Activated CD8-positive, alpha-beta memory T cell treated with anti-CD3 and anti-CD28 coated beads, Interleukin-2, amount 50 U/mL, for 1 hour (primary cell): ENCODE measurements around the gene GLCCI1.
"Not testable (repeated sequence)": the region's sequence is repeated elsewhere in the genome, so short reads cannot be mapped to it uniquely, and the experiment has no call there.

ENCODE experiments used
- DNase-seq: peaks from one replicate; pipeline ENCODE4 v3.0.0-alpha.2; 2020; ENCODE audit errors: extremely low read depth

Gene GLCCI1

DNA sequence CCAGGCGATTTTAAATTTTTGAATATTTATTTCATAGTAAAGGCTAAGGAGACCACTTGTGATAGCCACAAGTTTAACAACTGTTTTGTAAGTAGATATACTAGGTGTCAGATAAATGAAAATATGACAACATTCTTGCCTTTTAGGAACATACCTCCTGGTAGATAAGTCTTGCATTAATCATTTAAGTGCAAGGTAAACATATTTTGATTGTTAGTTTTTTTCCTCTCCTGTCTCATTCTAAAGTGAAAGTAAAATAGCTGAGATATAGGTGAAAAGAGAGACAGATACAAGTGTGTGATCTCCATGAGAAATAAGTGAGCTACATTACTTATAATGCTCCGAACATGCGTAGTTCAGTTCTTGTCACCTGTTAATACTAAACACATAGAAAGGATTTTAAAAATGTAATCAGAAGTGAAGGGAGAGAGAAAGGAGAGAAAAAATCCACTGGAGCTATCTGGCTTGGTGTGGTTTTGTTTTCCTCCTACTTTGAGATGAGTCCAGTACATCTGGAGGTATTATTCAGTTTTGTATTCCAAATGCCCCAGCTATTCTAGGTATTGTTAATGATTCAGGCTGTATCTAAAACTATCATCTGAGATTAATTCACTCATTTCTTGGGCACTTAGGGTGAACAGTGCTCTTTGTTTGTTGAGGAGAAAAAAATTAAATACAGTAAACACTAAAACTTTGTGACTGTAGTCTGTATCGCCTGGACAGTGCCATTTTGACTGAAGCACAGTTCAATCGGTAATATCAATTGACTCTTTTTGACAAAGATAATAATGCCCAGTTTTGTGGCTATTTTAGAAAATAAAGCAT is 21.2 kb downstream of the GLCCI1 start:
- DNase-seq = no peak

DNA sequence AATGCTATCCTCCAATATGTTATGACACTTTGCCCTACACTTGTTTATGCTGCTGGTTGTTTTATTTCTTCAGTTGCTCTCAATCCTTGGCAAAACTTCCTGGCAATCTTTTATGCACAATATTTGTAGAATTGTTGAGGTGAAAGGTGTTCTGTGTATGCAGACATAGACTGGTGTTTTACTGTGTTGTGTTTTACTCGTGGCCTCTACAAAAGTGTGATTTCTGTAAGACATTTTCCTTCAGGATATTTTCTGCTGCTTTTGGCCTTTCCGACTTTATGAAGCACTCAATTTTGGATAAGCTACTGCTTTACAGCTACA is 21.8 kb downstream of the GLCCI1 start:
- no peak for DNase-seq

- DNase-seq = no peak
Observed at GRCh38 chr7:7992506-7992905, 23.9 kb downstream of the GLCCI1 start.

DNA sequence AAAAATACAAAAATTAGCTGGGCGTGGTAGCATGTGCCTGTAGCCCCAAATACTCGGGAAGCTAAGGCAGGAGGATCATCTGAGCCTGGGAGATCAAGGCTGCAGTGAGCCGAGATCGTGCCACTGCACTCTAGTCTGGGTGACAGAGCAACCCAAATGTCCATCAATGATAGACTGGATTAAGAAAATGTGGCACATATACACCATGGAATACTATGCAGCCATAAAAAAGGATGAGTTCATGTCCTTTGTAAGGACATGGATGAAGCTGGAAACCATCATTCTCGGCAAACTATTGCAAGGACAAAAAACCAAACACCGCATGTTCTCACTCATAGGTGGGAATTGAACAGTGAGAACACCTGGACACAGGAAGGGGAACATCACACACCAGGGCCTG is 26.8 kb downstream of the GLCCI1 start:
- not testable (repeated sequence) for DNase-seq

DNA sequence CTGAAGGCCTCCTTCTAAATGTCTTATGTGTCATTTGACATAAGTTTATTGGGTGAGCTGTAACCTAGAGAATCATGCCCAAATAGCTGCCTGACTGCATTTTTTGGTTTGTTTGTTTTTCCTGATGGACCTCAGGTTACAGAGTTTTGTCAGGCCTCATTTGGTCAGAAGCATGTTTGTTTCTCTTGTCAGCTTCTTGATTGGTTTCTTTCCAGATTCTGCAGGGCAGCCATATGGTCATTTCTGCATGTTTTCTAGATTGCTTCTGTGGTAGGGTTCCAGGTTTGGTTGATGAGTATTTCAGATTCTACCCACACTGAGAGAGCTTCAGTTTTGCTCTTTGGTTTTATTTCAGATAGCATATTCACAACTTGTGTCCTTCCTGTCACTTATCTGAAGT is 28.0 kb downstream of the GLCCI1 start:
- no peak for DNase-seq

- DNase-seq = no peak
Observed at GRCh38 chr7:8000315-8000941, 31.8 kb downstream of the GLCCI1 start.

DNA sequence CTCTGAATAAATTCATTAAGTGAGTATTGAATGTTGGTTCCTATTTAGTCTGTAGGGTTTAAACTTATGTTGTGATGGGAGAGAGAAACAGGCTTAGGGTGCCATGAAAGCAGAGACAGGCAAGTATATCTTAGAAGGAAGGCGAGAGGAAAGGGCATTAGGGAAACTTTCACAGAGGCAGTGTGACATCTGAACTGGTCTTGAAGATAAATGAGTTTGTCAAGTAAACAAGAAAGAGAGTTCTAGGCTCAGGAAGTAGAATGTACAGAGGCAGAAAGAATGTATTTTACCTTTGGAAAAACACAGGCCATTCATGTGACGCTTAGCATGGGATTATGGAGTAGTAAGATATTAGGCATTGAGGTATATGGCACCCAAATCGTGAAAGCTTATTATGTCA is 34.5 kb downstream of the GLCCI1 start:
- no peak for DNase-seq

GRCh38 chr7:8005279-8005678 is 36.7 kb downstream of the GLCCI1 start:
- DNase-seq = no peak

GRCh38 chr7:8014399-8014798 is 45.8 kb downstream of the GLCCI1 start:
- no peak for DNase-seq

DNA sequence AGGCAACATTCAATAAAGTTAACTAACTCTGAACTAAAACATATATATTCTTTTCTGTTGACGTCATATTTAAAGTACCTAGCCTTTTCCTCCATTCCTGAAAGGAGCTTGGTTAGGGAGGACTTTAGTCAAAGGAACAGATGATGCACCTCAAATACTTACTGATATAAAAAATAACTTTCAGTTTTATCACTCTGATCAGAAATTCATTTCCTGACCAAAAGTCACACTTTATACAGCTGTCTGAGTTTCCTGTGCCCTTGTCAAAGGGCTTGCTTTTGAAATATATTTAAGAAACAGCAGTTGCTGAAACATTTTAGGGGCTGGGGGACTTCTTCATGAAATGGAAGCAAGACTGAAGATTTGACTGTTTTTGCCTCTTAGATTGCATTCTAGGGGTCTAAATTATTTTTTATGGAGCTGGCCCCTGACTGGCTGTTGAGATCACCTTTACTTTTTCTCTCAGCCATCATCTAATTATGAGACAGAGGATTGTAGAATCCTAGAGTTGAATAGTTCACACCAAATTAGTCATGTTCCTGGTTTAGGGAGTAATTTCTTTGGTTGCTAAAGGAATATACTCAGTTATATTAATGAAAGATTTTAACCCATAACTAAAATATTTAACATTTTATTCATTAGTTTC is 46.6 kb downstream of the GLCCI1 start:
- DNase-seq = no peak

DNA sequence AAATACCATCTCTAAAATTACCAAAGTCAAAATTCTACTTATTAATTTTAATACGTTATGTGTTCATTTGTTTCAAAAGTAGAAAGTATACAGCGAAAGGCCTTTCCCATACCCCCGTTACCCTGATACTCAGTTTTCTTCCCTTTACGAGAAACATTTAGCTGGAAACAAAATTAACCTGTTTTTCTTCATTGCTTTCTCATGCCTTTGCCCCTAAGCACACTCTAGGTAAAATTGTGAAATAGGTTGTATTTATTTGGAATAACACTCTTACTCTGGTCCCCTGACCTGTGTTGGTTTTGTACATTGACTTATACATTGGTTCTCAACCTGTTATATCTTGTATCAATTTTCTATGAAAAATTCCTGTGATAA is 47.1 kb downstream of the GLCCI1 start:
- no peak for DNase-seq

DNA sequence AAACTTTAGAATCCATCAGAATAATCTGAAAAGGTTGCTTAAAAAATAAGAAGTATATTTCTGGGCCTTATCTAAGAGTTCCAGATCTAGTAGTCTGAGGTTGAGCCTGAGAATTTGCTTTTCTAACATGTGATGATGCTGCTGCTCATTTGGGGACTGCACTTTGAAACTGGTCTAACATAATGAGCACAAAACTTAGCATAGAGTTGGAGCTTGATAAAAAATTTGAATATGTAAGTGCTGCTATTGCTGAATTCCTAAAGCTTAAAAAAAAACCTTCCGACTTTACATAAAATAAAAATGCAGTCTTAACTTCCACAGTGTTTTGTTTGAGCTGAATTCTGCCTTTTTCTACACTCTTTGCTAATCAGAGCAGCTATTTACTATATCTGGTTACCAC is 48.8 kb downstream of the GLCCI1 start:
- no peak for DNase-seq

- DNase-seq = no peak
Observed at GRCh38 chr7:8018961-8019360, 50.4 kb downstream of the GLCCI1 start.

GRCh38 chr7:8022628-8023027 is 54.0 kb downstream of the GLCCI1 start:
- no peak for DNase-seq

GRCh38 chr7:8035192-8035591 is 66.6 kb downstream of the GLCCI1 start:
- no peak for DNase-seq

- DNase-seq = no peak
Observed at GRCh38 chr7:8035647-8036518, 67.3 kb downstream of the GLCCI1 start.

DNA sequence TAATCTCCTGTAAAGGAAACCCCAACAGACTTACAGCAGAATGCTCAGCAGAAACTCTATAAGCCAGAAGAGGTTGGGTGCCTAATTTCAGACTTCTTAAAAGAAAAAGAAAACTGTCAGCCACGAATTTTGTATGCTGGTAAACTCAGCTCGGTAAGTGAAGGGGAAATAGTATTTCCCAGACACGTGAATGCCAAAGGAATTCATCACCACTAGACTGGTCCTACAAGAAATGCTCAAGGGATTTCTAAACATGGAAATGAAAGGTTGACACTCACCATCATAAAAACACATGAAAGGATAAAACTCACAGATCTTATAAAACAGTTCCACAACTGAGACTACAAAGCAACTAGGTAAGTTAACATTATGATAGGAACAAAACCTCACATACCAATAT is 68.6 kb downstream of the GLCCI1 start:
- no peak for DNase-seq

GRCh38 chr7:8040768-8041369 is 72.3 kb downstream of the GLCCI1 start:
- no peak for DNase-seq

- no peak for DNase-seq
Observed at GRCh38 chr7:8042796-8043535, 74.4 kb downstream of the GLCCI1 start.

DNA sequence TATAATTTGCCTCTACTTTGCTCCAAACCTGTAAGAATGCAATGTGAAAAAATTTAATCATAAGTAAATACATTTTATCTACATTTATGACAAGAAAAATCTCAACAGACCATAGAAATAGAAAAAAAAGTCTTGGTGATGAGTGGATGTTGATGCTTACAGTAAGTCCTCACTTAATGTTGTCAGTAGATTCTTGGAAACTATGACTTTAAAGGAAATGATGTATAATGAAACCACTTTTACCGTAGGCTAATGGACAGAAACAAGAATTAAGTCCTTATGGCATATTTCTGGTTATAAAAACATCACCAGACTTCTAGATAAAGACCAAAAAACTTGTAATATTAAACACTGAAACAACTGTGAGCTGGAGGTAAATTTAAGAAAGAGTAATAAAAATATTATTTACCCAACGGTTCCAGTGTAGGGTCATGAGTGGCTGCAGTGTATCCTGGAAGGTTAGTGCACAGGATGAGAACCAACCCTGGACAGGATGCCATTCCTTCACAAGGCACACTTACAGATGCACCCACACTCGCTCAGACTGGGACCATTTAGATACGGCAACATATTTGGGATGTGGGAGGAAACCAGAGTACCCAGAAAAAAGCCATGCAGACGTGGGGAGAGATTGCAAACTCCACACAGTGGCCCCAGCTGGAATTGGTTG is 76.3 kb downstream of the GLCCI1 start:
- DNase-seq = no peak

- not testable (repeated sequence) for DNase-seq
Observed at GRCh38 chr7:8048067-8048466, 79.5 kb downstream of the GLCCI1 start.
